ENCODE measurements around the gene MLEC.

Gene MLEC

GRCh38 chr12:120740871-120741270 is 53.9 kb downstream of the MLEC start:
- no CpG with 5 or more reads among the region's 15 CpGs for WGBS (ENCODE audit: extremely low coverage, insufficient coverage, insufficient read length)
- H2BK5ac ChIP-seq (ENCODE audit: low read depth, low read length, poor library complexity) = no peak overlapping the region
- H3K4me1 ChIP-seq (ENCODE audit: control insufficient read depth in 1 of 2, insufficient read depth in 2 of 2, low read length in 2 of 2) = no peaks in the 10 kb centered on the region
- H2AFZ ChIP-seq (ENCODE audit: insufficient read depth, low read length, poor library complexity) = no peak overlapping the region
- H3K27me3 ChIP-seq (ENCODE audit: insufficient read depth, low read length) = no peaks in the 10 kb centered on the region
- no peak overlapping the region for H3K23ac ChIP-seq (ENCODE audit: low read length)
- H3K9me3 ChIP-seq (ENCODE audit: insufficient read depth, low read depth, low read length) = no peaks in the 10 kb centered on the region
- no peaks in the 10 kb centered on the region for H3K79me1 ChIP-seq (ENCODE audit: low read length)
- H2AK5ac ChIP-seq (ENCODE audit: low read length) = no peak overlapping the region
- H3K4me3 ChIP-seq (ENCODE audit: low read depth, low read length) = no peak overlapping the region
- H4K8ac ChIP-seq (ENCODE audit: low read depth, low read length) = no peak overlapping the region
- H4K91ac ChIP-seq (ENCODE audit: low read depth, low read length) = no peak overlapping the region
- H2BK120ac ChIP-seq (ENCODE audit: insufficient read depth, low read length, poor library complexity) = no peak overlapping the region
- DNase-seq = no peak
- H3K36me3 ChIP-seq (ENCODE audit: control insufficient read depth in 1 of 2, insufficient read depth in 2 of 2, low read length in 2 of 2) = peaks cover 4 to 6% of the 10 kb centered on the region in 2 experiments
- H3K4ac ChIP-seq (ENCODE audit: low read depth, low read length) = no peak overlapping the region
- no peak overlapping the region for H3K4me2 ChIP-seq (ENCODE audit: low read length)
- H3K79me2 ChIP-seq (ENCODE audit: control insufficient read depth, insufficient read depth, low read length, poor library complexity) = no peaks in the 10 kb centered on the region
- no peak overlapping the region for H3K9ac ChIP-seq (ENCODE audit: low read length)
- no peak overlapping the region for H3K27ac ChIP-seq (ENCODE audit: low read depth, low read length)
- H3K14ac ChIP-seq (ENCODE audit: low read length) = no peak overlapping the region
- H4K12ac ChIP-seq (ENCODE audit: low read depth, low read length) = no peak overlapping the region
- H2BK12ac ChIP-seq (ENCODE audit: low read length) = no peak overlapping the region
- no peak overlapping the region for H3K18ac ChIP-seq (ENCODE audit: low read length)

GRCh38 chr12:120741476-120742421 is 54.8 kb downstream of the MLEC start:
- H3K9me3 ChIP-seq (ENCODE audit: insufficient read depth, low read depth, low read length) = no peaks in the 10 kb centered on the region
- H3K9ac ChIP-seq (ENCODE audit: low read length) = no peak overlapping the region
- no peak overlapping the region for H2BK12ac ChIP-seq (ENCODE audit: low read length)
- DNase-seq = no peak
- no CpG with 5 or more reads among the region's 33 CpGs for WGBS (ENCODE audit: extremely low coverage, insufficient coverage, insufficient read length)
- H3K18ac ChIP-seq (ENCODE audit: low read length) = no peak overlapping the region
- no peak overlapping the region for H3K23ac ChIP-seq (ENCODE audit: low read length)
- no peaks in the 10 kb centered on the region for H3K4me1 ChIP-seq (ENCODE audit: control insufficient read depth in 1 of 2, insufficient read depth in 2 of 2, low read length in 2 of 2)
- H4K8ac ChIP-seq (ENCODE audit: low read depth, low read length) = no peak overlapping the region
- peaks cover 4 to 6% of the 10 kb centered on the region in 2 experiments for H3K36me3 ChIP-seq (ENCODE audit: control insufficient read depth in 1 of 2, insufficient read depth in 2 of 2, low read length in 2 of 2)
- no peaks in the 10 kb centered on the region for H3K79me1 ChIP-seq (ENCODE audit: low read length)
- H2AFZ ChIP-seq (ENCODE audit: insufficient read depth, low read length, poor library complexity) = no peak overlapping the region
- H4K12ac ChIP-seq (ENCODE audit: low read depth, low read length) = no peak overlapping the region
- no peaks in the 10 kb centered on the region for H3K27me3 ChIP-seq (ENCODE audit: insufficient read depth, low read length)
- H2BK120ac ChIP-seq (ENCODE audit: insufficient read depth, low read length, poor library complexity) = no peak overlapping the region
- H2BK5ac ChIP-seq (ENCODE audit: low read depth, low read length, poor library complexity) = no peak overlapping the region
- no peak overlapping the region for H3K4ac ChIP-seq (ENCODE audit: low read depth, low read length)
- H3K4me3 ChIP-seq (ENCODE audit: low read depth, low read length) = no peak overlapping the region
- no peak overlapping the region for H4K91ac ChIP-seq (ENCODE audit: low read depth, low read length)
- no peak overlapping the region for H3K14ac ChIP-seq (ENCODE audit: low read length)
- H3K79me2 ChIP-seq (ENCODE audit: control insufficient read depth, insufficient read depth, low read length, poor library complexity) = no peaks in the 10 kb centered on the region
- no peak overlapping the region for H3K27ac ChIP-seq (ENCODE audit: low read depth, low read length)
- H3K4me2 ChIP-seq (ENCODE audit: low read length) = no peak overlapping the region
- no peak overlapping the region for H2AK5ac ChIP-seq (ENCODE audit: low read length)

DNA sequence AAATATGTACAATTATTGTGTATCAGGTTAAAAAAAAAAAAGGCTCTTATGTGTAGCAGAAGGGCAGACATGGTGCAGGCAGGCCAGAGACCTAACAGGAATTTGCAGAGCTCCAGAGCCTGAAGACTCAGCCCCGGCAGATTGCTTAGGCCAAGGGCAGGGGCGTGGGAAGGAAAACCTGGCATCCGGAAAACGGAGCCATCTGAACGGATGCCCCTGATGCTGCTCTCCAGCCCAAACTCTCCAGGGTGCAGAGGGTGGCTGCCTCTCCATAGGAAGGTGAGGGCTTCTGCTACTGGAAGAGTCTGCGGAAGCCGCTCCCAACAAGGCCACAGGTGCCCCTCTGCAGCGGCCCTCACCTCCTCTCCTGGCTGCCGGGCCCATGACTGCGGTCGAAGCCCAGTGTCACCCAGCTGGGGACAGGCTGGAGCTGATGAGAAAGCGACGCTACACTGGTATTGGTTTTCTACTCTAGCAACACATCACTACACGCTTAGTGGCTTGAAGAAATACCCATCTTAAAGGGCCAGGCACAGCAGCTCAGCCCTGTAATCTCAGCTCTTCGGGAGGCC is 58.1 kb downstream of the MLEC start:
- no peaks in the 10 kb centered on the region for H3K79me2 ChIP-seq (ENCODE audit: control insufficient read depth, insufficient read depth, low read length, poor library complexity)

DNA sequence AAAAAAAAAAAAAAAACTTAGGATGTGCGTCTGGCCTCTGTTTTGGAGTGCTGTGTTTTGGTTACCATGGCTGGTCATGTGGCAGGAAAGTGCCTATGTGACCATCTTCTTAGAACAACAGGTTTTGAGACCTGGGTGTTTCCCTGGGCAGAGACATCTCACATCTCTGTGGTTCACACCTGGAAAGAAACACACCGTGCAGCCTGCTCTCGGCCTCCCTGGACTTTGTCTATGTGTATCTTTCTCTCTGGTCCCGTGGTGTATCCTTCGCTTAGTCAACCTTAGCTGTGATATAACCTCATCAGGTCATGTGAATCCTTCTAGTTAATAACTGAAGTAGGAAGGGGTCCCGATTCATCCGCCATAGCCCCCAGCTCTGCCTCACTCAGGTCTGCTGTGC is 61.3 kb downstream of the MLEC start:
- no CpG with 5 or more reads among the region's 7 CpGs for WGBS (ENCODE audit: extremely low coverage, insufficient coverage, insufficient read length)
- Histone ChIP-seq H4K12ac (ENCODE audit: low read depth, low read length) (no peak overlapping the region), H3K4ac (ENCODE audit: low read depth, low read length) (no peak overlapping the region), H3K79me1 (ENCODE audit: low read length) (no peaks in the 10 kb centered on the region), H2BK12ac (ENCODE audit: low read length) (no peak overlapping the region), H4K91ac (ENCODE audit: low read depth, low read length) (no peak overlapping the region), H3K4me2 (ENCODE audit: low read length) (no peak overlapping the region), H3K27ac (ENCODE audit: low read depth, low read length) (no peak overlapping the region), H3K36me3 (ENCODE audit: control insufficient read depth in 1 of 2, insufficient read depth in 2 of 2, low read length in 2 of 2) (no peaks in the 10 kb centered on the region), H3K9me3 (ENCODE audit: insufficient read depth, low read depth, low read length) (no peaks in the 10 kb centered on the region), H3K18ac (ENCODE audit: low read length) (no peak overlapping the region), H3K4me1 (ENCODE audit: control insufficient read depth in 1 of 2, insufficient read depth in 2 of 2, low read length in 2 of 2) (peaks cover 0 to 6% of the 10 kb centered on the region in 2 experiments), H4K8ac (ENCODE audit: low read depth, low read length) (no peak overlapping the region), H3K79me2 (ENCODE audit: control insufficient read depth, insufficient read depth, low read length, poor library complexity) (no peaks in the 10 kb centered on the region), H2BK5ac (ENCODE audit: low read depth, low read length, poor library complexity) (no peak overlapping the region), H3K23ac (ENCODE audit: low read length) (no peak overlapping the region), H2BK120ac (ENCODE audit: insufficient read depth, low read length, poor library complexity) (no peak overlapping the region), H2AFZ (ENCODE audit: insufficient read depth, low read length, poor library complexity) (no peak overlapping the region), H3K9ac (ENCODE audit: low read length) (no peak overlapping the region), H3K14ac (ENCODE audit: low read length) (no peak overlapping the region), H3K27me3 (ENCODE audit: insufficient read depth, low read length) (no peaks in the 10 kb centered on the region), H2AK5ac (ENCODE audit: low read length) (no peak overlapping the region), H3K4me3 (ENCODE audit: low read depth, low read length) (no peak overlapping the region)
- peak in 1 of 2 donors; percentile 16 for DNase-seq

More for the DNA sequence above, 58.1 kb downstream of the MLEC start:
- H3K36me3 ChIP-seq (ENCODE audit: control insufficient read depth in 1 of 2, insufficient read depth in 2 of 2, low read length in 2 of 2) = peaks cover 0 to 4% of the 10 kb centered on the region in 2 experiments
- H4K12ac ChIP-seq (ENCODE audit: low read depth, low read length) = no peak overlapping the region
- no CpG with 5 or more reads among the region's 15 CpGs for WGBS (ENCODE audit: extremely low coverage, insufficient coverage, insufficient read length)
- H3K4me1 ChIP-seq (ENCODE audit: control insufficient read depth in 1 of 2, insufficient read depth in 2 of 2, low read length in 2 of 2) = peaks cover 0 to 6% of the 10 kb centered on the region in 2 experiments
- no peak overlapping the region for H2BK12ac ChIP-seq (ENCODE audit: low read length)
- no peaks in the 10 kb centered on the region for H3K9me3 ChIP-seq (ENCODE audit: insufficient read depth, low read depth, low read length)
- no peak overlapping the region for H3K4ac ChIP-seq (ENCODE audit: low read depth, low read length)
- no peak overlapping the region for H2AFZ ChIP-seq (ENCODE audit: insufficient read depth, low read length, poor library complexity)
- no peak overlapping the region for H2BK5ac ChIP-seq (ENCODE audit: low read depth, low read length, poor library complexity)
- H3K9ac ChIP-seq (ENCODE audit: low read length) = no peak overlapping the region
- no peak overlapping the region for H3K23ac ChIP-seq (ENCODE audit: low read length)
- no peak overlapping the region for H3K4me2 ChIP-seq (ENCODE audit: low read length)
- no peak for DNase-seq
- H3K79me1 ChIP-seq (ENCODE audit: low read length) = no peaks in the 10 kb centered on the region
- no peak overlapping the region for H4K8ac ChIP-seq (ENCODE audit: low read depth, low read length)
- no peak overlapping the region for H3K14ac ChIP-seq (ENCODE audit: low read length)
- no peak overlapping the region for H3K27ac ChIP-seq (ENCODE audit: low read depth, low read length)
- H2AK5ac ChIP-seq (ENCODE audit: low read length) = no peak overlapping the region
- no peak overlapping the region for H3K18ac ChIP-seq (ENCODE audit: low read length)
- no peaks in the 10 kb centered on the region for H3K27me3 ChIP-seq (ENCODE audit: insufficient read depth, low read length)
- no peak overlapping the region for H2BK120ac ChIP-seq (ENCODE audit: insufficient read depth, low read length, poor library complexity)
- H3K4me3 ChIP-seq (ENCODE audit: low read depth, low read length) = no peak overlapping the region
- H4K91ac ChIP-seq (ENCODE audit: low read depth, low read length) = no peak overlapping the region
